ENCODE results near the gene ITGA7.
"Not testable (repeated sequence)": the region's sequence is repeated elsewhere in the genome, so short reads cannot be mapped to it uniquely, and the experiment has no call there.

The ITGA7 gene

GRCh38 chr12:55676707-55677106 lies 31.0 kb downstream of the ITGA7 start:
- no peak for DNase-seq

- no peak for DNase-seq
Observed at GRCh38 chr12:55675666-55676065, 32.0 kb downstream of the ITGA7 start.

GRCh38 chr12:55673638-55674037 lies 34.1 kb downstream of the ITGA7 start:
- DNase-seq = no peak

GRCh38 chr12:55671746-55672145 lies 36.0 kb downstream of the ITGA7 start:
- DNase-seq = no peak

- no peak for DNase-seq
Observed at GRCh38 chr12:55670276-55670675, 37.4 kb downstream of the ITGA7 start.

- no peak for DNase-seq
Observed at GRCh38 chr12:55666508-55666907, 41.2 kb downstream of the ITGA7 start.

GRCh38 chr12:55664826-55665225 lies 42.9 kb downstream of the ITGA7 start:
- DNase-seq = no peak

GRCh38 chr12:55663391-55663790 lies 44.3 kb downstream of the ITGA7 start:
- no peak for DNase-seq

- DNase-seq = no peak
Observed at GRCh38 chr12:55659486-55660385, 48.0 kb downstream of the ITGA7 start.

GRCh38 chr12:55658635-55659391 lies 48.9 kb downstream of the ITGA7 start:
- no peak for DNase-seq

- DNase-seq = no peak
Observed at GRCh38 chr12:55658212-55658611, 49.5 kb downstream of the ITGA7 start.

- no peak for DNase-seq
Observed at GRCh38 chr12:55657212-55657611, 50.5 kb downstream of the ITGA7 start.

GRCh38 chr12:55654511-55655214 lies 53.0 kb downstream of the ITGA7 start:
- DNase-seq = no peak

- no peak for DNase-seq
Observed at GRCh38 chr12:55653031-55653430, 54.7 kb downstream of the ITGA7 start.

- no peak for DNase-seq
Observed at GRCh38 chr12:55652352-55652751, 55.4 kb downstream of the ITGA7 start.

- DNase-seq = no peak
Observed at GRCh38 chr12:55651299-55651683, 56.4 kb downstream of the ITGA7 start.

GRCh38 chr12:55650620-55651298 lies 56.9 kb downstream of the ITGA7 start:
- DNase-seq = not testable (repeated sequence)

GRCh38 chr12:55647027-55647426 lies 60.7 kb downstream of the ITGA7 start:
- DNase-seq = no peak

- no peak for DNase-seq
Observed at GRCh38 chr12:55644591-55644990, 63.1 kb downstream of the ITGA7 start.

GRCh38 chr12:55642669-55643068 lies 65.0 kb downstream of the ITGA7 start:
- DNase-seq = no peak

GRCh38 chr12:55642267-55642666 lies 65.4 kb downstream of the ITGA7 start:
- no peak for DNase-seq

GRCh38 chr12:55641595-55641994 lies 66.1 kb downstream of the ITGA7 start:
- no peak for DNase-seq

- no peak for DNase-seq
Observed at GRCh38 chr12:55637467-55637866, 70.2 kb downstream of the ITGA7 start.

All from NCI-H2029 (cell line).